Activated naive CD4-positive, alpha-beta T cell treated with anti-CD3 and anti-CD28 coated beads, Interleukin-2, amount 10 ng/mL, durations not matched to agents 7 days and 5 days (primary cell): ENCODE results near the gene EXOC1.

Source experiments
- CTCF ChIA-PET: fragments of 350-600 bp; sonication (Branson Sonifier 250); formaldehyde crosslinking; loops from one replicate; lab custom pipeline; 2021; ENCODE audit warnings: antibody characterized with exemption; lab: Charles Lee
- DNase-seq: peaks from one replicate; pipeline ENCODE4 v3.0.0-alpha.2; 2020
- H3K27ac Mint-ChIP-seq: one replicate; pipeline ENCODE4 v1.8.0; 2021; ENCODE audit warnings: mild to moderate bottlenecking, moderate library complexity, mixed read lengths
- H3K27me3 Mint-ChIP-seq: one replicate; pipeline ENCODE4 v1.8.0; 2021; ENCODE audit warnings: mild to moderate bottlenecking, mixed read lengths
- H3K36me3 Mint-ChIP-seq: one replicate; pipeline ENCODE4 v1.8.0; 2021; ENCODE audit warnings: mixed read lengths
- H3K4me1 Mint-ChIP-seq: one replicate; pipeline ENCODE4 v1.8.0; 2021; ENCODE audit warnings: mixed read lengths
- H3K4me3 Mint-ChIP-seq: one replicate; pipeline ENCODE4 v1.8.0; 2021; ENCODE audit warnings: mild to moderate bottlenecking, moderate library complexity, mixed read lengths
- H3K9me3 Mint-ChIP-seq: one replicate; pipeline ENCODE4 v1.8.0; 2021; ENCODE audit warnings: mixed read lengths

Gene EXOC1, protein sequence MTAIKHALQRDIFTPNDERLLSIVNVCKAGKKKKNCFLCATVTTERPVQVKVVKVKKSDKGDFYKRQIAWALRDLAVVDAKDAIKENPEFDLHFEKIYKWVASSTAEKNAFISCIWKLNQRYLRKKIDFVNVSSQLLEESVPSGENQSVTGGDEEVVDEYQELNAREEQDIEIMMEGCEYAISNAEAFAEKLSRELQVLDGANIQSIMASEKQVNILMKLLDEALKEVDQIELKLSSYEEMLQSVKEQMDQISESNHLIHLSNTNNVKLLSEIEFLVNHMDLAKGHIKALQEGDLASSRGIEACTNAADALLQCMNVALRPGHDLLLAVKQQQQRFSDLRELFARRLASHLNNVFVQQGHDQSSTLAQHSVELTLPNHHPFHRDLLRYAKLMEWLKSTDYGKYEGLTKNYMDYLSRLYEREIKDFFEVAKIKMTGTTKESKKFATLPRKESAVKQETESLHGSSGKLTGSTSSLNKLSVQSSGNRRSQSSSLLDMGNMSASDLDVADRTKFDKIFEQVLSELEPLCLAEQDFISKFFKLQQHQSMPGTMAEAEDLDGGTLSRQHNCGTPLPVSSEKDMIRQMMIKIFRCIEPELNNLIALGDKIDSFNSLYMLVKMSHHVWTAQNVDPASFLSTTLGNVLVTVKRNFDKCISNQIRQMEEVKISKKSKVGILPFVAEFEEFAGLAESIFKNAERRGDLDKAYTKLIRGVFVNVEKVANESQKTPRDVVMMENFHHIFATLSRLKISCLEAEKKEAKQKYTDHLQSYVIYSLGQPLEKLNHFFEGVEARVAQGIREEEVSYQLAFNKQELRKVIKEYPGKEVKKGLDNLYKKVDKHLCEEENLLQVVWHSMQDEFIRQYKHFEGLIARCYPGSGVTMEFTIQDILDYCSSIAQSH

GRCh38 chr4:55853484-55854046 is at the start of gene EXOC1:
Gene EXOC1 (plus strand): TSS chr4:55853648. CDS start chr4:55858324, 4,676 bp downstream.
- CTCF ChIA-PET = interaction anchor here (1.8 kb wide), 1 partner anchor 13 kb away, joined by 8 read pairs; no protein-coding TSS in a partner anchor
- Mint-ChIP-seq H3K9me3 (no peaks in the 10 kb centered on the region), H3K27me3 (no peaks in the 10 kb centered on the region), H3K4me3 (no peak within 1 kb of the TSS), H3K36me3 (peaks cover 16% of the 10 kb centered on the region), H3K4me1 (peaks cover 39% of the 10 kb centered on the region), H3K27ac (peak within 1 kb of the TSS; percentile 82)
- DNase-seq = peak; percentile 98

- Mint-ChIP-seq H3K27ac (no peak overlapping the region), H3K4me3 (no peak overlapping the region), H3K36me3 (no peaks in the 10 kb centered on the region), H3K27me3 (peaks cover 8% of the 10 kb centered on the region), H3K4me1 (no peaks in the 10 kb centered on the region), H3K9me3 (no peaks in the 10 kb centered on the region)
- CTCF ChIA-PET = no interaction called here
- no peak for DNase-seq
Observed at GRCh38 chr4:55807556-55807955, 45.9 kb upstream of the EXOC1 start.

- H3K4me3 Mint-ChIP-seq = no peak overlapping the region
- CTCF ChIA-PET = no interaction called here
- H3K27ac Mint-ChIP-seq = no peak overlapping the region
- H3K27me3 Mint-ChIP-seq = peaks cover 1% of the 10 kb centered on the region
- H3K4me1 Mint-ChIP-seq = no peaks in the 10 kb centered on the region
- no peaks in the 10 kb centered on the region for H3K9me3 Mint-ChIP-seq
- H3K36me3 Mint-ChIP-seq = no peaks in the 10 kb centered on the region
- DNase-seq = no peak
Observed at GRCh38 chr4:55808186-55808585, 45.3 kb upstream of the EXOC1 start.

- CTCF ChIA-PET = no interaction called here
- no peak for DNase-seq
- no peaks in the 10 kb centered on the region for H3K4me1 Mint-ChIP-seq
- H3K9me3 Mint-ChIP-seq = no peaks in the 10 kb centered on the region
- no peak overlapping the region for H3K4me3 Mint-ChIP-seq
- no peak overlapping the region for H3K27ac Mint-ChIP-seq
- no peaks in the 10 kb centered on the region for H3K36me3 Mint-ChIP-seq
- H3K27me3 Mint-ChIP-seq = no peaks in the 10 kb centered on the region
Observed at GRCh38 chr4:55808632-55809031, 44.8 kb upstream of the EXOC1 start.

- Mint-ChIP-seq H3K27ac (no peak overlapping the region), H3K36me3 (no peaks in the 10 kb centered on the region), H3K4me1 (peaks cover 4% of the 10 kb centered on the region), H3K27me3 (peaks cover 14% of the 10 kb centered on the region), H3K4me3 (no peak overlapping the region), H3K9me3 (no peaks in the 10 kb centered on the region)
- CTCF ChIA-PET = no interaction called here
- no peak for DNase-seq
Observed at GRCh38 chr4:55817691-55818090, 35.8 kb upstream of the EXOC1 start.

GRCh38 chr4:55819634-55820033 is 33.8 kb upstream of the EXOC1 start, which contains the start of gene EXOC1L:
Gene EXOC1L (plus strand): TSS chr4:55819790. CDS start chr4:55820027, 237 bp downstream.
- no peak for DNase-seq
- H3K27me3 Mint-ChIP-seq = peaks cover 14% of the 10 kb centered on the region
- H3K4me1 Mint-ChIP-seq = peaks cover 4% of the 10 kb centered on the region
- H3K4me3 Mint-ChIP-seq = no peak within 1 kb of the TSS
- H3K27ac Mint-ChIP-seq = no peak within 1 kb of the TSS
- no peaks in the 10 kb centered on the region for H3K9me3 Mint-ChIP-seq
- no peaks in the 10 kb centered on the region for H3K36me3 Mint-ChIP-seq
- CTCF ChIA-PET = no interaction called here

DNA sequence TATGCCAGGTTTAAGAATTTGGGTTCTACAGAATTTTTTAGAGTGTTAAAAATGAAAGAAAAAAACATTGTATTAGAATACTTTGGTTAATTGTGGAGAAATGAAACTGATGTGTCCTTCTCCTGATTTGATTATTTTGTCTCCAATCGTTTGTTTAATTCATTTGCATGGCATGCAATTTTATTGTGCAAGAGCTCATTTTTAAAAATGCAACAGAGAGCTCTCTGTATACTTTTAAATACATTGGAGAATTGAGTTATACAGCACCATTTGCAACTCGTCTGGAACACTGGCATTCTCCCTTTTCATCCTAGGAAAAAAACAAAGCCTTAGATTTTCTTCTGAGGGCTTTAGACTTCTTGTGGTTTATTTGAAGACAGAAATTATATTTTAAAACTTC is 33.2 kb upstream of the EXOC1 start:
- CTCF ChIA-PET = no interaction called here
- H3K4me1 Mint-ChIP-seq = peaks cover 4% of the 10 kb centered on the region
- H3K36me3 Mint-ChIP-seq = no peaks in the 10 kb centered on the region
- H3K4me3 Mint-ChIP-seq = no peak overlapping the region
- H3K27me3 Mint-ChIP-seq = peaks cover 14% of the 10 kb centered on the region
- no peaks in the 10 kb centered on the region for H3K9me3 Mint-ChIP-seq
- DNase-seq = no peak
- no peak overlapping the region for H3K27ac Mint-ChIP-seq

- H3K4me1 Mint-ChIP-seq = peaks cover 4% of the 10 kb centered on the region
- no peaks in the 10 kb centered on the region for H3K36me3 Mint-ChIP-seq
- H3K27me3 Mint-ChIP-seq = peaks cover 19% of the 10 kb centered on the region
- H3K27ac Mint-ChIP-seq = no peak overlapping the region
- no peak for DNase-seq
- H3K4me3 Mint-ChIP-seq = no peak overlapping the region
- CTCF ChIA-PET = no interaction called here
- no peaks in the 10 kb centered on the region for H3K9me3 Mint-ChIP-seq
Observed at GRCh38 chr4:55822329-55822728, 31.1 kb upstream of the EXOC1 start.

DNA sequence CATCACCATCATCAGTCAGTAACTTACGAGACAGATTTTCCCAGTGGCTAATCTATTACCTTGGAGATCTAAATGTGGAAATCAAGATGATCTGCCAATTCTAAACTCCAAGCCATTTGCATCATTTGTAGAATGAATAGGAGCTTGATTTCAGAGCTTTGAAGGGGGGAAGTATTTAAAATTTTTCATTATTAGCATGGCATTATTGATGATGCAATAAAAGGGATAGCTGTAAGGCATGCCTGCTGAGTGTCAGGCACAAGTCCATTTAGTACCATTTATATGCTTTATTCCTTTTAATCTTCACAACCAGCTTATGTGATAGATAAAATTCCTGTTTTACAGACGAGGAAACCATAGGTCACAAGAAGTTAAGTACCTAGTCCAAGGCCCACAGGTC is 28.6 kb upstream of the EXOC1 start:
- Mint-ChIP-seq H3K27ac (no peak overlapping the region), H3K36me3 (no peaks in the 10 kb centered on the region), H3K9me3 (no peaks in the 10 kb centered on the region), H3K4me1 (no peaks in the 10 kb centered on the region), H3K27me3 (peaks cover 12% of the 10 kb centered on the region), H3K4me3 (no peak overlapping the region)
- DNase-seq = no peak
- CTCF ChIA-PET = no interaction called here

GRCh38 chr4:55826986-55827385 is 26.5 kb upstream of the EXOC1 start:
- Mint-ChIP-seq H3K4me1 (no peaks in the 10 kb centered on the region), H3K36me3 (no peaks in the 10 kb centered on the region), H3K4me3 (no peak overlapping the region), H3K27ac (no peak overlapping the region), H3K27me3 (peaks cover 11% of the 10 kb centered on the region), H3K9me3 (no peaks in the 10 kb centered on the region)
- CTCF ChIA-PET = no interaction called here
- DNase-seq = no peak

DNA sequence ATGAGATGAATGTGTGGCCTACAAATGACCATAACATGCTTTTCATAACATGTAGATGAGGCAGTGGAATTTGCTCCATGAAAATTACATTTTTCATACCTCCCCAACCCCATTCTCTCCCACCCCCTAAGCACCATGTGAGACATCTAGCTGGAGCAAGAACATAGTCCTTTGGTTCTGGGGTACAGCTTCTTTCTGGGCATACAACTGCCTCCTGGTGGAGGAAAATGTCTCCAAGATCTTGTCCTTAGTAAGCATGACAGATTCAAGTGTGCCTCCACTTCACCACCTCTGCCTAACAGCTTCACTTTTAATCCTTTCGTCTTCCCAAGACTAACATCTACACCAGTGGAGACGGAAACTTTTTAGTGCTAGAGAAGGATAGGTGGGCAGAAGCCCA is 25.9 kb upstream of the EXOC1 start:
- Mint-ChIP-seq H3K9me3 (no peaks in the 10 kb centered on the region), H3K4me1 (no peaks in the 10 kb centered on the region), H3K27me3 (peaks cover 11% of the 10 kb centered on the region), H3K4me3 (no peak overlapping the region), H3K27ac (no peak overlapping the region), H3K36me3 (no peaks in the 10 kb centered on the region)
- DNase-seq = no peak
- CTCF ChIA-PET = no interaction called here

DNA sequence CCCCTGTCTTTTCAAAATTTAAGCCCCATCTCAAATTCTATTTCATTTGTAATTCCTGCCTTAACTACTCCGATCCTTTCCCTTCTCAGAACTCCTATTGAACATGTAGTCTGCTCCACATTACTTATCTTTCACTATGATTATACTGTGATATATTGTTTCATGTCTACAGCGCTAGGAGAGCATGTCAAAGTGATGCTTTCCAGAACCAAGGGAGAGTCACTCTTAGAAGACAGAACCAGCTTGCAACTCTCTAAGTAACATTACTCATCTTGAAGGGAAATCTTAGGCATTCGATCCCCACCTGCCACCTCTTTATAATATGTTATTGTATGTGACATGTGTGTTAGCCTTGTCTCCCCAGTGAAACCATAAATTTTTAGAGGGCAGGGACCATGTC is 23.4 kb upstream of the EXOC1 start:
- Mint-ChIP-seq H3K4me1 (no peaks in the 10 kb centered on the region), H3K27me3 (peaks cover 11% of the 10 kb centered on the region), H3K36me3 (no peaks in the 10 kb centered on the region), H3K4me3 (no peak overlapping the region), H3K9me3 (no peaks in the 10 kb centered on the region), H3K27ac (no peak overlapping the region)
- CTCF ChIA-PET = no interaction called here
- DNase-seq = no peak

DNA sequence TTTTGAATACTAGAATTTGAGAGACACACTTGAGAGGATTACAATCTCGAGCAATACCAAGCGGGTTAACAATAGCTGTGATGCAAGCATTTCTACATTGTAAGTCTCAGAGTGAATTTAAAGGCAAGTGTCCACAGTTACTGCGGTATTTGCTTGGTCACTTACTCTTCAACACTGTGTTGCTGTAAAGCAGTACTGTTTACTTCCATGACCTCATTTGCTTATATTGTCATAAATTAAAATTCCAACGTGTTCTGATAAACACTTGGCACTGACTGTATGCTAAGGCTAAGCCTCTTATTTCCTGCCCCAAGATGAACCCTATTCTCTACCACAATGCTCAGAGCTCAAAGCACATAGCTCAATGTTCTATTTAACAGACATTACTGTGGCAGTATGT is 22.7 kb upstream of the EXOC1 start:
- DNase-seq = no peak
- H3K9me3 Mint-ChIP-seq = no peaks in the 10 kb centered on the region
- CTCF ChIA-PET = interaction anchor here (0.9 kb wide), 1 partner anchor 119 kb away, joined by 3 read pairs; the partner anchor contains the start of gene CEP135
- peaks cover 11% of the 10 kb centered on the region for H3K27me3 Mint-ChIP-seq
- no peak overlapping the region for H3K4me3 Mint-ChIP-seq
- H3K27ac Mint-ChIP-seq = no peak overlapping the region
- H3K36me3 Mint-ChIP-seq = no peaks in the 10 kb centered on the region
- H3K4me1 Mint-ChIP-seq = no peaks in the 10 kb centered on the region

- DNase-seq = no peak
Observed at GRCh38 chr4:55834086-55834795, 19.2 kb upstream of the EXOC1 start.

More at GRCh38 chr4:55834086-55834795, 19.2 kb upstream of the EXOC1 start:
- Mint-ChIP-seq H3K36me3 (no peaks in the 10 kb centered on the region), H3K27ac (no peak overlapping the region), H3K27me3 (peaks cover 5% of the 10 kb centered on the region), H3K4me1 (no peaks in the 10 kb centered on the region), H3K9me3 (no peaks in the 10 kb centered on the region), H3K4me3 (no peak overlapping the region)
- CTCF ChIA-PET = no interaction called here
